ENCODE data around the gene KCTD6.

Gene KCTD6

GRCh38 chr3:58535531-58536500 lies 43.9 kb downstream of the KCTD6 start:
- Histone ChIP-seq H2AFZ (ENCODE audit: low read depth, low read length) (no peak overlapping the region), H3K27me3 (ENCODE audit: low read depth, low read length) (no peaks in the 10 kb centered on the region), H3K9me3 (ENCODE audit: insufficient read depth, low read length) (no peaks in the 10 kb centered on the region), H3K79me2 (ENCODE audit: low read length) (no peaks in the 10 kb centered on the region), H4K20me1 (ENCODE audit: insufficient read depth, low read length) (no peaks in the 10 kb centered on the region), H3K4me1 (ENCODE audit: low read length) (peaks cover 6% of the 10 kb centered on the region), H3K4me3 (ENCODE audit: low read length) (no peak overlapping the region), H3K4me2 (ENCODE audit: low read length) (no peak overlapping the region), H3K36me3 (replicated peaks; ENCODE audit: low read depth, low read length) (no peaks in the 10 kb centered on the region), H3K27ac (ENCODE audit: low read length) (no peak overlapping the region), H3K9ac (ENCODE audit: low read length) (no peak overlapping the region)
- no peak for TF ChIP-seq EZH2phosphoT487 (IDR thresholded peaks at IDR 0.05; ENCODE audit: low read depth)
- no peak for TF ChIP-seq CTCF (IDR thresholded peaks at IDR 0.05; ENCODE audit: low read depth, low read length)

DNA sequence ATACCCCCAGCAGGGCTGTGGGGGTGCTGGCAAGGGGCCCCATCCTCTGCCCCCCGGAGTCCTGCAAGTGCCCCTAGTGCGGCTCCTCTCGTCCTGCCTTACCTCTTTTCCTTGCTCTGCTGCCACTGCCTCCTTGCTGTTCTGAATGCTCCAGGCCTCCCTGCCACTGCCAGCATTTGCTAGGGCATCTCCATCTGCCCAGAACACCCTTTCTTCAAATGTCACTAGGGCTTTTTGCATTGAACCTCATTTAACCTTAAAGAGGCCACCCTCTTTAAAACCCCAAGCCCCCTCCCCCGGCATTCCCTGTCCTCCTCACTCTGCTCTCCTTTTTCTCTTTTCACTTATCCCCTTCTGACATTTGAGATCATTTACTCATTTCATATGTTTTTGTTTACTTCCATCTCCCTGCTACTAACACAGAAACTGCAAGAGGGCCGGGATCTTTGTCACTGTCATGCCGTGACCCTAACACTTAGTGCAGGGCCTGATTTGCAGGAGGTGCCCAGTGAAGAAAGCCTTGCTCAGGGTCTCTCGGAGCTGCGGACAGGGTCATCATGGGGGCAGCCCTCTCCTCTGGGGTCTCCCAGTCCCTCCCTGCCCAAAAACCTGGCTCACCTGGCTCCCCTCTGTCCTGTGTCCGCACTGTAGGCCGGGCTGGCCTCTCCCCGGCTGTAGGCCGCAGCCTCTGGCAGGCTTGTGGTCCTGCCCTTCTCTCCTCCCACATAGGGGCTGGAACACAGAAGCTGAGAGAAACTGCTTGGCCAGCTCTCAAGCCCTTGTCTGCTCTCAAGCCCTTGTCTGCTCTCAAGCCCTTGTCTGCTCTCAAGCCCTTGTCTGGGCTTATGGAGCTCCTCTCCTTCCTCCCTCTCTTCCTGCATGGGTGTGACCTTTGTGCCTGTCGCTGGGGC lies 44.9 kb downstream of the KCTD6 start, which contains the start of gene ACOX2:
TSS of gene ACOX2 (minus strand) at position 690 of the 911 bp plus-strand sequence. CDS start 2,084 bp downstream, outside the sequence.
- no peak within 1 kb of the TSS for H3K9ac ChIP-seq (ENCODE audit: low read length)
- peaks cover 6% of the 10 kb centered on the region for H3K4me1 ChIP-seq (ENCODE audit: low read length)
- no peaks in the 10 kb centered on the region for H3K27me3 ChIP-seq (ENCODE audit: low read depth, low read length)
- H3K79me2 ChIP-seq (ENCODE audit: low read length), result no peaks in the 10 kb centered on the region
- H3K9me3 ChIP-seq (ENCODE audit: insufficient read depth, low read length), result no peaks in the 10 kb centered on the region
- H3K27ac ChIP-seq (ENCODE audit: low read length), result no peak within 1 kb of the TSS
- H2AFZ ChIP-seq (ENCODE audit: low read depth, low read length), result no peak within 1 kb of the TSS
- H3K4me2 ChIP-seq (ENCODE audit: low read length), result no peak within 1 kb of the TSS
- TF ChIP-seq CTCF (IDR thresholded peaks at IDR 0.05; ENCODE audit: low read depth, low read length) (no peak), EZH2phosphoT487 (IDR thresholded peaks at IDR 0.05; ENCODE audit: low read depth) (no peak)
- H3K4me3 ChIP-seq (ENCODE audit: low read length), result no peak within 1 kb of the TSS
- no peaks in the 10 kb centered on the region for H4K20me1 ChIP-seq (ENCODE audit: insufficient read depth, low read length)
- H3K36me3 ChIP-seq (replicated peaks; ENCODE audit: low read depth, low read length), result no peaks in the 10 kb centered on the region

GRCh38 chr3:58537412-58538301 lies 45.8 kb downstream of the KCTD6 start:
- Histone ChIP-seq H3K4me1 (ENCODE audit: low read length) (peaks cover 4% of the 10 kb centered on the region), H3K27ac (ENCODE audit: low read length) (no peak overlapping the region), H3K9me3 (ENCODE audit: insufficient read depth, low read length) (no peaks in the 10 kb centered on the region), H3K9ac (ENCODE audit: low read length) (no peak overlapping the region), H4K20me1 (ENCODE audit: insufficient read depth, low read length) (no peaks in the 10 kb centered on the region), H2AFZ (ENCODE audit: low read depth, low read length) (no peak overlapping the region), H3K36me3 (replicated peaks; ENCODE audit: low read depth, low read length) (no peaks in the 10 kb centered on the region), H3K27me3 (ENCODE audit: low read depth, low read length) (no peaks in the 10 kb centered on the region), H3K4me2 (ENCODE audit: low read length) (no peak overlapping the region), H3K4me3 (ENCODE audit: low read length) (no peak overlapping the region), H3K79me2 (ENCODE audit: low read length) (no peaks in the 10 kb centered on the region)
- TF ChIP-seq EZH2phosphoT487 (IDR thresholded peaks at IDR 0.05; ENCODE audit: low read depth) (no peak), CTCF (IDR thresholded peaks at IDR 0.05; ENCODE audit: low read depth, low read length) (no peak)
